Epithelial cell of esophagus (primary cell): ENCODE results near the gene PHF10.

Experiments used
- DNase-seq: peaks from one replicate; pipeline ENCODE4 v3.0.0; 2010; ENCODE audit warnings: low read depth
- H3K4me3 ChIP-seq: 2 replicates; pipeline ENCODE4 v1.5.1; 2011; ENCODE audit warnings: mild to moderate bottlenecking, low read length, control low read depth
- CTCF ChIP-seq: IDR thresholded peaks from 2 replicates; pipeline ENCODE4 v1.5.1; 2011; ENCODE audit warnings: low read depth, mild to moderate bottlenecking, low read length, control low read depth, inconsistent platforms; ENCODE audit not compliant: insufficient read depth; ENCODE audit errors: missing control alignments

The PHF10 gene

GRCh38 chr6:169752074-169752623 lies 27.8 kb upstream of the PHF10 start:
- H3K4me3 ChIP-seq: peak overlapping the region; percentile 96
- TF ChIP-seq CTCF: no peak
- no peak for DNase-seq

GRCh38 chr6:169751242-169752073 lies 27.2 kb upstream of the PHF10 start, which contains the start of the genes DYNLT2 and ERMARD:
TSS of gene DYNLT2 (minus strand) at chr6:169751572. CDS start at chr6:169751458, 114 bp downstream.
TSS of gene ERMARD (plus strand) at chr6:169751622. CDS start at chr6:169751658, 36 bp downstream.
- peak; percentile 23 for TF ChIP-seq CTCF
- peak within 1 kb of the TSS; percentile 96 for H3K4me3 ChIP-seq
- DNase-seq: peak; percentile 95

GRCh38 chr6:169746556-169746955 lies 22.3 kb upstream of the PHF10 start:
- peak; percentile 66 for DNase-seq
- no peak for TF ChIP-seq CTCF
- H3K4me3 ChIP-seq: no peak overlapping the region

GRCh38 chr6:169745405-169745804 lies 21.1 kb upstream of the PHF10 start:
- DNase-seq: no peak
- H3K4me3 ChIP-seq: no peak overlapping the region
- TF ChIP-seq CTCF: no peak

GRCh38 chr6:169741344-169741743 lies 17.0 kb upstream of the PHF10 start:
- no peak overlapping the region for H3K4me3 ChIP-seq
- DNase-seq: no peak
- no peak for TF ChIP-seq CTCF

- no peak for DNase-seq
- H3K4me3 ChIP-seq: no peak overlapping the region
- no peak for TF ChIP-seq CTCF
Observed at GRCh38 chr6:169738976-169739529, 14.8 kb upstream of the PHF10 start.
